AG09319 (cell line): ENCODE data around the gene THSD7B.

Experiments
- DNase-seq: peaks from one replicate; pipeline ENCODE4 v3.0.0-alpha.2; 2010; ENCODE audit warnings: low read depth; ENCODE audit errors: extremely low read depth
- TF ChIP-seq, protein P1 (sequence below): IDR thresholded peaks from 2 replicates; pipeline ENCODE4 v1.5.1; 2011; ENCODE audit warnings: low read depth, mild to moderate bottlenecking, inconsistent platforms, low read length, moderate library complexity

THSD7B gene

DNA sequence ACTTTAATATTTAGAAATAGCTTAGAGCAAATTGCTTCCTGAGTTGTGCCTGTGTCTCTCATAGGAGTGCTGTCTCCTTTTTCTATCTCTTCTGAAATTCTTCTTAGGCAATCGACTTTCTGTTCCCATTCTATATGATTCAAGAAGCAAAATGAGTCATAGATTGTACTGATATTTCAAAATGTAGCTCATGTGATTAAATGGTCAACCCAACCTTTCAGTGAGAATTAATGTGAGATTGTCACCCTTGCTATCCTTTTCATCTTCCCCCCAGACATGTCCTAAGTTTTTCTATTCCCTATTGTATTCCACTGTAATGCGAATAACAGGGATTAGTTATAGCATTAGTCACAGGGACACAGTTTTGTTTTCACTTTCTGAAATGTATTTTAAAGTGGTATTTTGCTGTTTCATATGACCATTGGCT, 413.6 kb downstream of the THSD7B start:
- no peak for DNase-seq

DNA sequence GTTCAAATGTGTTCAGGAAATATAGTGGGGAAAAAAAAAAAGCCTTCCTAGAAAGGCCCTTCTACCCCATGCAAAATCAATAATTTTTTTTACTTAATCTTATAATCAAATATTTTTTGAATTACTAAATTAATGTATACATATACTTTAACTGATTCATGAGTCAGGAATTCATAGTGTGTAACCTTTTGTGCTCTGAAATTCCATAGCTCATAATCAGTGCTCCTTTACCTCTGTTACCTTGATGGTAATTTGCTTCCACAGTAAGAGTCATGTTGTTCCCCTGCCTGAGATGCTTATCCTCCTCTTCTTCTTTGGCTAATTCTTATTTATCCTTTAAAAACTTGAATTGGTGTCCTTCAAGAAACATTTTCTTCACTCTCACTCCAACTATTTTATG, 414.2 kb downstream of the THSD7B start:
- DNase-seq, result no peak
- TF ChIP-seq, protein P1, sequence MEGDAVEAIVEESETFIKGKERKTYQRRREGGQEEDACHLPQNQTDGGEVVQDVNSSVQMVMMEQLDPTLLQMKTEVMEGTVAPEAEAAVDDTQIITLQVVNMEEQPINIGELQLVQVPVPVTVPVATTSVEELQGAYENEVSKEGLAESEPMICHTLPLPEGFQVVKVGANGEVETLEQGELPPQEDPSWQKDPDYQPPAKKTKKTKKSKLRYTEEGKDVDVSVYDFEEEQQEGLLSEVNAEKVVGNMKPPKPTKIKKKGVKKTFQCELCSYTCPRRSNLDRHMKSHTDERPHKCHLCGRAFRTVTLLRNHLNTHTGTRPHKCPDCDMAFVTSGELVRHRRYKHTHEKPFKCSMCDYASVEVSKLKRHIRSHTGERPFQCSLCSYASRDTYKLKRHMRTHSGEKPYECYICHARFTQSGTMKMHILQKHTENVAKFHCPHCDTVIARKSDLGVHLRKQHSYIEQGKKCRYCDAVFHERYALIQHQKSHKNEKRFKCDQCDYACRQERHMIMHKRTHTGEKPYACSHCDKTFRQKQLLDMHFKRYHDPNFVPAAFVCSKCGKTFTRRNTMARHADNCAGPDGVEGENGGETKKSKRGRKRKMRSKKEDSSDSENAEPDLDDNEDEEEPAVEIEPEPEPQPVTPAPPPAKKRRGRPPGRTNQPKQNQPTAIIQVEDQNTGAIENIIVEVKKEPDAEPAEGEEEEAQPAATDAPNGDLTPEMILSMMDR, result no peak

More for the DNA sequence above, 413.6 kb downstream of the THSD7B start:
- TF ChIP-seq, protein P1, result no peak

DNA sequence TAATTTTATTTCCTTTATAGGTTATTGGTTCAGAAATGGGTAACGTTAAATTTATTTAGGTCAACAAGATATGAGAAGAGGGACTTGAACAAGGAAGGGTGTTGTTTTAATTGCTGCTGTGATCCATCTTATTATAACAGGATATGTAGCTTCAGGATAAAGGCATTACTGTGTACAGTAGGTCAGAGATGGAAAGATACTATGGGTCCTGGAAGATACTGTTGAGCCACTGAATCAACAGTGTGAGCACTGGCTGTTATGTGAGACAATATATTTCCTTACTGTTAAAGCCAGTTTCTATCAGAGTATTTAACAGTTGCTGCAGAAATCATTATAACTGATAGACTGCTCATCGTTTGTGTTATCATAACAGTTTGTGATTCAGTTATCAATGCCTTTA, 414.7 kb downstream of the THSD7B start:
- DNase-seq, result no peak

DNA sequence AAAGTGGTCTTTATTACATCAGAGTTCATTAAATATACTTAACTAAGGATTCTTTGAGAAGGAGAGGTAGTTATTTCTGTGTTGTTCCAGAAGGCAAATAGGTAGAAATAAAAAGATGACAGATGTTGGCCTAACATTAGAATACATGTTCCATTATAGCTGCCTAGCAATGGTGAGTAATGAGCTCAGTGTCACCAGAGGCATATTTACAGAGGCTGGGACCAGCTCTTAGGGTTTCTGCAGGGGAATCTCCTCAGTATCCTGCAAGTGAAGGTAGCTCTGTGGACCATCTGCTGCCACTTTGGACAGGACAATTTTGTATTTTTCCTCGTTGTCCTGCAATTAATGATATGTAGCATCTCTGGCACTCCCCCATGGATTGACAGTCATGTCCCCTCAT, 416.0 kb downstream of the THSD7B start:
- TF ChIP-seq, protein P1, result no peak
- DNase-seq, result no peak

More for the DNA sequence above, 414.7 kb downstream of the THSD7B start:
- TF ChIP-seq, protein P1, result no peak

DNA sequence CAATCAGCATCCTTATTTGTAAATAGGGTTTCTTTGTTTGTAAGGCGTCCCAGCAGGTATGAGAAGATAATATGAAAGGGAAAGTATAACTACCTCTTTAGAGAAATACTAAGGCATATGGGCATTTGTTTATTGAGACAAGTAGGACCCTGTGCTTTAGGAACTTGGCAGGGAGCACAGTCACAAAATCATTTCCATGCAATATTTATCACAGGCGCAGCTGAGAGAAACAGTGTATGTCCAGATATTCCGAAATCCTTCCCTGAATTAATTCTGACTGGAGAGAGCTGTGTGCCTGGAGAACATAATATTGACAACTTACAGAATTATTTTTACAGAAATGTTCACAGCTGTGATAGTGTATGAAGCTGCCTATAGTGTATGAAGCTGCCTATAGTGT, 416.7 kb downstream of the THSD7B start:
- no peak for DNase-seq
- TF ChIP-seq, protein P1, result no peak

DNA sequence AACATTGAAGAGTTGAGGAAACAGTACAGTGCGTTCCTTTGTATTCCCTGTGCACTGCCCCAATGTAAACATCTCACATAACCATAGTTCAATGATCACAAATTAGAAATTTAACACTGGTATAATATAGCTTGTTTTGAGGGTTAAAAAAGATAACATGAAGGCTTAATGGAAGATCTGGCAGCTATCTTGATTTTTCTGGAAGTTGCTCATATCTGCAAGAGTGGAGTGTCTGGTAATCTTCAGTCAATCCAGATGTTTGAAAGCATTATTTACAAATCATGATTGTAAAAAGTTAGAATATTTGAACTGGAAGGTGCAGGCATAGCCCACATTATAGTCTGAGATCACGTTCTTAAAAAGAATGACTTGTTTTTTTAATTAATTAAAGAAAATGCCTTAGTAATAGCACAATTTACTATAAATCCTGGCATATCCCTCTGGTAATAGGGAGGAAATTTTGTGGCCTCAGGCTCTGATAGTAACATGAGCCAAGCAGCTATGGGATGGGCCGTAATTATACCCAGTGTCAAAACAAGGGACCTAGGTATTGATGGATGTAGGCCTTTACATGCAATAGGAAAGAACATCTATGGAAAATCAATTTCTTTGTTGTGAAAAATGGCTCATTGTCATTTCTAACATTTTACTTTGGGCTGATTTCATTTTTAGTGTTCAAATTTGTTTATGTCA, 418.0 kb downstream of the THSD7B start:
- no peak for DNase-seq
- TF ChIP-seq, protein P1, result no peak

DNA sequence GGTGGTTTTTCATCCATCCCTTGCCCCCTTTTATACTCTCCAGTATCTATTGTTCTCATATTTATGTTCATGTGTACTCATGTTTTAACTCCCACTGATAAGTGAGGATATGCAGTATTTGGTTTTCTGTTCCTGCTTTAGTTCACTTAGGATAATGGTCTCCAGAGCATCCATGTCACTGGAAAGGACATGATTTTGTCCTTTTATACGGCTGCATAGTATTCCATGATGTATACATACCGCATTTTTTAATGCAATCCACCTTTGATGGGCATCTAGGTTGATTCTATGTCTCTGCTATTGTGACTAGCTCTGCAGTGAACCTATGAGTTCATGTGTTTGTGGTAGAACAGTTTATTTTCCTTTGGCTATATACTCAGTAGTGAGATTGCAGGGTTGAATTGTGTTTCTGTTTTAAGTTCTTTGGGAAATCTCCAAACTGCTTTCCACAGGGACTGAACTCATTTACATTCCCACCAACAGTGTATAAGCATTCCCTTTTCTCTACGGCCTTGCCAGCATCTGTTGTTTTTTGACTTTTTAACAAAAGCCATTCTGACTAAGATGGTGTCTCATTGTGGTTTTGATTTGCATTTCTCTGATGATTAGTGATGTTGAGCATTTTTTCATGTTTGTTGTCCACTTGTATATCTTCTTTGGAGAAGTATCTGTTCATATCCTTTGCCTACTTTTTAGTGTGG, 420.2 kb downstream of the THSD7B start:
- TF ChIP-seq, protein P1, result no peak
- DNase-seq, result no peak
